K562 (cell line): ENCODE data around the gene GOPC. TPM values are rescaled to one million over a fixed set of nuclear protein-coding genes. Genes with fewer than 3 reads are reported as not detected.
A peak's percentile ranks its signal among the peaks of the same experiment; 100 is the strongest.

Source experiments
- ATAC-seq: fragments of 200-7000 bp; cut with Tn5 transposase; 3 replicates; pipeline ENCODE4 v1.9.1; 2020; ENCODE audit warnings: moderate library complexity
- BruUV-seq: library from RNA; stranded (reverse); fragments of 400-500 nt; replicated peaks from 2 replicates; lab custom pipeline; 2021; lab: Mats Ljungman, UMichigan
- CTCF ChIA-PET: fragments of 300-600 bp; formaldehyde crosslinking; extraction: SDS; loops from one replicate; lab custom pipeline; 2021; ENCODE audit warnings: low intra/inter-chr PET ratio; lab: Yijun Ruan, JAX
- POLR2A ChIA-PET: fragments of 300-600, 350-650 bp; sonication (Branson Sonifier 250); formaldehyde crosslinking; extraction: SDS; loops from one replicate; lab custom pipeline; 2021; ENCODE audit warnings: antibody characterized with exemption, inconsistent platforms; lab: Yijun Ruan, JAX
- DNase-seq, 4 experiments: peaks; one replicate each; pipeline versions ENCODE4 v3.0.0 to v3.0.0-alpha.2; 2011 to 2018; ENCODE audit warnings: low spot score in 3 of 4, mixed read lengths in 3 of 4; ENCODE audit errors: extremely low read depth in 1 of 4
- FAIRE-seq: peaks from 2 replicates; lab custom pipeline; 2011; peaks lifted over from hg19 to GRCh38; lab: Jason Lieb, UNC
- H2AFZ ChIP-seq: 2 replicates; pipeline ENCODE4 v1.6.0; 2011; ENCODE audit warnings: low read depth, low read length, control low read depth, inconsistent platforms
- H3K27ac ChIP-seq: fragments of 200-600 bp; 3 replicates; pipeline ENCODE4 v1.8.0; 2011; ENCODE audit warnings: low read depth, mild to moderate bottlenecking, control low read depth, inconsistent platforms, low read length, moderate library complexity, mixed read lengths; ENCODE audit errors: extremely low read depth
- H3K27me3 ChIP-seq, 2 experiments: fragments of 300-600 bp in 1 of 2; 2 replicates in 1 of 2; 3 replicates in 1 of 2; pipeline versions ENCODE4 v1.6.0 to v1.8.0; 2011; ENCODE audit warnings: inconsistent platforms in 2 of 2, low read length in 2 of 2, mild to moderate bottlenecking in 1 of 2, mixed read lengths in 1 of 2, moderate library complexity in 1 of 2; ENCODE audit not compliant: control insufficient read depth in 2 of 2, insufficient read depth in 2 of 2
- H3K36me3 ChIP-seq: fragments of 300-600 bp; 3 replicates; pipeline ENCODE4 v1.8.0; 2011; ENCODE audit warnings: mild to moderate bottlenecking, low read length, inconsistent platforms; ENCODE audit not compliant: control insufficient read depth, insufficient read depth
- H3K4me1 ChIP-seq, 2 experiments: fragments of 200-600 bp in 1 of 2; replicated peaks in 1 of 2; 2 replicates in 1 of 2; 3 replicates in 1 of 2; pipeline versions ENCODE4 v1.5.1 to v1.8.0; 2011; ENCODE audit warnings: inconsistent platforms in 2 of 2, low read length in 2 of 2, mild to moderate bottlenecking in 1 of 2, mixed read lengths in 1 of 2, moderate library complexity in 1 of 2; ENCODE audit not compliant: control insufficient read depth in 2 of 2, insufficient read depth in 2 of 2
- H3K4me2 ChIP-seq: 2 replicates; pipeline ENCODE4 v1.6.1; 2011; ENCODE audit warnings: low read length, control low read depth, inconsistent platforms, mixed read lengths; ENCODE audit not compliant: insufficient read depth
- H3K4me3 ChIP-seq: fragments of 200-600 bp; sonication (generic), shearing (Covaris generic); 2 replicates; pipeline ENCODE4 v1.5.1; 2016; ENCODE audit warnings: control low read depth, inconsistent platforms
- H3K79me2 ChIP-seq: fragments of 200-600 bp; 3 replicates; pipeline ENCODE4 v1.8.0; 2011; ENCODE audit warnings: low read length, inconsistent platforms; ENCODE audit not compliant: control insufficient read depth, insufficient read depth
- H3K9ac ChIP-seq, 2 experiments: 2 replicates each; pipeline versions ENCODE4 v1.6.0 to v1.6.1; 2011; ENCODE audit warnings: low read depth in 2 of 2, low read length in 2 of 2, control low read depth in 1 of 2, inconsistent platforms in 1 of 2, mild to moderate bottlenecking in 1 of 2, mixed read lengths in 1 of 2; ENCODE audit not compliant: insufficient read depth in 1 of 2
- H3K9me1 ChIP-seq: one replicate; pipeline ENCODE4 v1.6.0; 2011; ENCODE audit warnings: inconsistent platforms, mild to moderate bottlenecking, low read length, moderate library complexity; ENCODE audit not compliant: control insufficient read depth, insufficient read depth
- H3K9me3 ChIP-seq: replicated peaks from 2 replicates; pipeline ENCODE4 v1.5.1; 2011; ENCODE audit warnings: low read depth, low read length, inconsistent platforms; ENCODE audit not compliant: control insufficient read depth, insufficient read depth
- H4K20me1 ChIP-seq: replicated peaks from 2 replicates; pipeline ENCODE4 v1.6.1; 2011; ENCODE audit warnings: low read length, inconsistent platforms, mixed read lengths; ENCODE audit not compliant: control insufficient read depth, insufficient read depth
- FOSL1 ChIP-seq: fragments of 200-800 bp; sonication (Bioruptor generic); conservative IDR thresholded peaks from 2 replicates; pipeline ENCODE4 v1.6.1; 2016; ENCODE audit warnings: missing genetic modification characterization, missing compliant biosample characterization
- HNRNPUL1 ChIP-seq: fragments of 200-400 bp; formaldehyde crosslinking; IDR thresholded peaks from 2 replicates; pipeline ENCODE4 v1.6.1; 2017; ENCODE audit warnings: low read length
- NCOA4 ChIP-seq: fragments of 450-650 bp; IDR thresholded peaks from 2 replicates; pipeline ENCODE4 v1.6.1; 2018; ENCODE audit warnings: mild to moderate bottlenecking; ENCODE audit not compliant: partially characterized antibody
- PRPF4 ChIP-seq: fragments of 200-400 bp; formaldehyde crosslinking; IDR thresholded peaks from one replicate; pipeline ENCODE4 v1.6.1; 2017; ENCODE audit warnings: low read length, low read depth, mild to moderate bottlenecking; ENCODE audit not compliant: insufficient read depth, poor library complexity, severe bottlenecking
- SLC30A9 ChIP-seq: fragments of 250-450 bp; sonication (Bioruptor Pico); IDR thresholded peaks from 2 replicates; pipeline ENCODE4 v1.8.0; 2022; ENCODE audit warnings: mild to moderate bottlenecking, moderate library complexity
- ZNF212 ChIP-seq: fragments of 450-650 bp; formaldehyde crosslinking; IDR thresholded peaks from 2 replicates; pipeline ENCODE4 v1.4.0; 2020; ENCODE audit warnings: mild to moderate bottlenecking
- ZNF830 ChIP-seq: fragments of 250-450 bp; sonication (Bioruptor Pico); IDR thresholded peaks from 2 replicates; pipeline ENCODE4 v1.5.0; 2021; ENCODE audit warnings: mild to moderate bottlenecking
- WGBS: fragments of 100-300 bp; shearing (Covaris generic); methylation state at CpG from one replicate; pipeline ENCODE4 v1.1.6; 2016; ENCODE audit warnings: low coverage, mixed read lengths; ENCODE audit not compliant: insufficient coverage; ENCODE audit errors: missing lambda C conversion rate; 5-methylcytosine and 5-hydroxymethylcytosine counted together
- in situ Hi-C: fragments of 300-500 bp; cut with MboI; formaldehyde crosslinking; loops from 4 replicates; pipeline ENCODE4 v1.15.0; 2018; ENCODE audit warnings: inconsistent platforms, mixed read lengths
- intact Hi-C: fragments of 100-400 bp; cut with micrococcal nuclease; formaldehyde crosslinking; loops from 2 replicates; pipeline ENCODE4 v1.14.2; 2022
- polyA plus RNA-seq, 8 experiments: library from polyadenylated mRNA; depleted of rRNA in 4 of 8; stranded (reverse) in 5 of 8; unstranded in 3 of 8; fragments of >200 nt; fragmentation: Nextera tagmentation in 2 of 8; fragmentation: Illumina TruSeq in 1 of 8; extraction: Ambion mirVana in 2 of 8; extraction: Trizol in 1 of 8; gene quantifications; 2 replicates each; pipeline versions ENCODE4 v1.2.1 to v1.2.3, GENCODE V29; 2011 to 2014; ENCODE audit warnings: inconsistent platforms in 1 of 8, missing spikeins in 1 of 8
- total RNA-seq, 7 experiments: library from RNA; depleted of rRNA in 6 of 7; stranded (reverse); fragments of >200 nt in 6 of 7; fragmentation: Illumina TruSeq in 2 of 7; extraction: Trizol in 2 of 7; gene quantifications; 2 replicates each; pipeline versions ENCODE4 v1.2.1 to v1.2.3, GENCODE V29; 2011 to 2021; ENCODE audit warnings: low replicate concordance in 1 of 7
- TF ChIP-seq, protein P1 (sequence below): fragments of 450-650 bp; IDR thresholded peaks from 2 replicates; pipeline ENCODE4 v1.6.1; 2016
- TF ChIP-seq, protein P2 (sequence below): sonication (generic); formaldehyde crosslinking; IDR thresholded peaks from 2 replicates; pipeline ENCODE4 v1.8.0; 2022; ENCODE audit warnings: mild to moderate bottlenecking, missing genetic modification reagents
- TF ChIP-seq, protein P3 (sequence below): fragments of 450-650 bp; IDR thresholded peaks from 2 replicates; pipeline ENCODE4 v1.6.1; 2018; ENCODE audit warnings: mild to moderate bottlenecking, low read depth; ENCODE audit not compliant: partially characterized antibody
- TF ChIP-seq, protein P4 (sequence below): fragments of 450-650 bp; formaldehyde crosslinking; IDR thresholded peaks from 2 replicates; pipeline ENCODE4 v1.4.0; 2022; ENCODE audit warnings: missing genetic modification characterization
- TF ChIP-seq, protein P5 (sequence below): fragments of 250-450 bp; sonication (Bioruptor Pico); IDR thresholded peaks from 2 replicates; pipeline ENCODE4 v1.8.0; 2022; ENCODE audit warnings: inconsistent platforms, mild to moderate bottlenecking, moderate library complexity, borderline replicate concordance

Gene GOPC
- total and polyA plus RNA-seq, 9 of the 15 experiments (the other 6 are each of a cell fraction or from before 2014, with no cell fraction given): 10.0 to 32.2 (median 25.6) TPM

DNA sequence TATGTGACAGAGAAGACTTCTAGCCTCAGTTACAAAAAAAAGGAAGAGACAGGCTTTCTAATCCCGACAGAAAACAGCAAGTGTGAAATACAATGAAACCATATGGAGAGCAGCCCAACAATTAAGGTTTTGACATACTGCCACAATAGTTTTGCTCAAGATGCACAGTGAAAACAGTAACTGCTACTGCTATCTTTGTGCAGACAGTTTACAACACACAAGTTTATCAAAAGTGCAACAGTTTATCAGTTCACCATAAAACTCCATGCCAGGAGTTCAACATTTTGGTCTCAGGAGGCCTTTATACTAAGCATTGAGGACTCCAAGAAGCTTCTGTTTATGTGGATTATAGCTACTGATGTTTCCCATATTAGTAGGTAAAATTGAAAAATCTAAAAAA, 37.6 kb downstream of the GOPC start:
- in situ Hi-C loops: no loop called here
- ATAC-seq (no peak), DNase-seq (peak in 1 of 4 experiments; percentile 5), FAIRE-seq (no peak)
- ChIA-PET POLR2A (interaction anchor here (1.0 kb wide), 1 partner anchor 24 kb away, joined by 3 read pairs; no protein-coding TSS in a partner anchor), CTCF (interaction anchor here (0.6 kb wide), 1 partner anchor 110 kb away, joined by 3 read pairs; no protein-coding TSS in a partner anchor)
- H3K27ac ChIP-seq: no peak overlapping the region
- intact Hi-C loops: no loop called here
- no peaks in the 10 kb centered on the region for H3K9me3 ChIP-seq
- H3K9ac ChIP-seq: no peak overlapping the region
- 0 out of 2 replicates have a peak overlapping the region, but pooled peaks have one; percentile 14 for H3K4me2 ChIP-seq
- H4K20me1 ChIP-seq: no peaks in the 10 kb centered on the region
- WGBS: 71% methylated on average over 1 of the region's 1 CpG
- H3K79me2 ChIP-seq: no peaks in the 10 kb centered on the region
- no peaks in the 10 kb centered on the region for H3K27me3 ChIP-seq
- peaks cover 0 to 14% of the 10 kb centered on the region in 2 experiments; a peak in 2 of 5 replicates for H3K4me1 ChIP-seq
- BruUV-seq: no TSS peak
- H3K36me3 ChIP-seq: peaks cover 78% of the 10 kb centered on the region
- H3K4me3 ChIP-seq: no peak overlapping the region
- TF ChIP-seq FOSL1 (tag) (no peak), ZNF830 (CRISPR knock-in tag) (no peak), ZNF212 (CRISPR knock-in tag) (no peak), HNRNPUL1 (no peak), SLC30A9 (no peak), PRPF4 (no peak), NCOA4 (no peak)
- TF ChIP-seq, protein P1, sequence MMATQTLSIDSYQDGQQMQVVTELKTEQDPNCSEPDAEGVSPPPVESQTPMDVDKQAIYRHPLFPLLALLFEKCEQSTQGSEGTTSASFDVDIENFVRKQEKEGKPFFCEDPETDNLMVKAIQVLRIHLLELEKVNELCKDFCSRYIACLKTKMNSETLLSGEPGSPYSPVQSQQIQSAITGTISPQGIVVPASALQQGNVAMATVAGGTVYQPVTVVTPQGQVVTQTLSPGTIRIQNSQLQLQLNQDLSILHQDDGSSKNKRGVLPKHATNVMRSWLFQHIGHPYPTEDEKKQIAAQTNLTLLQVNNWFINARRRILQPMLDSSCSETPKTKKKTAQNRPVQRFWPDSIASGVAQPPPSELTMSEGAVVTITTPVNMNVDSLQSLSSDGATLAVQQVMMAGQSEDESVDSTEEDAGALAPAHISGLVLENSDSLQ: no peak
- TF ChIP-seq, protein P2, sequence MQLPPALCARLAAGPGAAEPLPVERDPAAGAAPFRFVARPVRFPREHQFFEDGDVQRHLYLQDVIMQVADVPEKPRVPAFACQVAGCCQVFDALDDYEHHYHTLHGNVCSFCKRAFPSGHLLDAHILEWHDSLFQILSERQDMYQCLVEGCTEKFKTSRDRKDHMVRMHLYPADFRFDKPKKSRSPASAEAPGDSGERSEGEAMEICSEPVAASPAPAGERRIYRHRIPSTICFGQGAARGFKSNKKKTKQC (CRISPR knock-in tag): no peak
- TF ChIP-seq, protein P3, sequence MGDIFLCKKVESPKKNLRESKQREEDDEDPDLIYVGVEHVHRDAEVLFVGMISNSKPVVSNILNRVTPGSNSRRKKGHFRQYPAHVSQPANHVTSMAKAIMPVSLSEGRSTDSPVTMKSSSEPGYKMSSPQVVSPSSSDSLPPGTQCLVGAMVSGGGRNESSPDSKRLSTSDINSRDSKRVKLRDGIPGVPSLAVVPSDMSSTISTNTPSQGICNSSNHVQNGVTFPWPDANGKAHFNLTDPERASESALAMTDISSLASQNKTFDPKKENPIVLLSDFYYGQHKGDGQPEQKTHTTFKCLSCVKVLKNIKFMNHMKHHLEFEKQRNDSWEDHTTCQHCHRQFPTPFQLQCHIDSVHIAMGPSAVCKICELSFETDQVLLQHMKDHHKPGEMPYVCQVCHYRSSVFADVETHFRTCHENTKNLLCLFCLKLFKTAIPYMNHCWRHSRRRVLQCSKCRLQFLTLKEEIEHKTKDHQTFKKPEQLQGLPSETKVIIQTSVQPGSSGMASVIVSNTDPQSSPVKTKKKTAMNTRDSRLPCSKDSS: no peak
- TF ChIP-seq, protein P4, sequence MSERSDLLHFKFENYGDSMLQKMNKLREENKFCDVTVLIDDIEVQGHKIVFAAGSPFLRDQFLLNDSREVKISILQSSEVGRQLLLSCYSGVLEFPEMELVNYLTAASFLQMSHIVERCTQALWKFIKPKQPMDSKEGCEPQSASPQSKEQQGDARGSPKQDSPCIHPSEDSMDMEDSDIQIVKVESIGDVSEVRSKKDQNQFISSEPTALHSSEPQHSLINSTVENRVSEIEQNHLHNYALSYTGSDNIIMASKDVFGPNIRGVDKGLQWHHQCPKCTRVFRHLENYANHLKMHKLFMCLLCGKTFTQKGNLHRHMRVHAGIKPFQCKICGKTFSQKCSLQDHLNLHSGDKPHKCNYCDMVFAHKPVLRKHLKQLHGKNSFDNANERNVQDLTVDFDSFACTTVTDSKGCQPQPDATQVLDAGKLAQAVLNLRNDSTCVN (CRISPR knock-in tag): no peak
- TF ChIP-seq, protein P5, sequence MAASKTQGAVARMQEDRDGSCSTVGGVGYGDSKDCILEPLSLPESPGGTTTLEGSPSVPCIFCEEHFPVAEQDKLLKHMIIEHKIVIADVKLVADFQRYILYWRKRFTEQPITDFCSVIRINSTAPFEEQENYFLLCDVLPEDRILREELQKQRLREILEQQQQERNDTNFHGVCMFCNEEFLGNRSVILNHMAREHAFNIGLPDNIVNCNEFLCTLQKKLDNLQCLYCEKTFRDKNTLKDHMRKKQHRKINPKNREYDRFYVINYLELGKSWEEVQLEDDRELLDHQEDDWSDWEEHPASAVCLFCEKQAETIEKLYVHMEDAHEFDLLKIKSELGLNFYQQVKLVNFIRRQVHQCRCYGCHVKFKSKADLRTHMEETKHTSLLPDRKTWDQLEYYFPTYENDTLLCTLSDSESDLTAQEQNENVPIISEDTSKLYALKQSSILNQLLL (CRISPR knock-in tag): no peak
- H2AFZ ChIP-seq: no peak overlapping the region
- H3K9me1 ChIP-seq: no peaks in the 10 kb centered on the region
